Kidney capillary endothelial cell (primary cell): ENCODE measurements around the gene ZNF750.

ENCODE experiments used
- DNase-seq: peaks from one replicate; pipeline ENCODE4 v3.0.0-alpha.2; 2018; ENCODE audit warnings: low spot score

ZNF750 gene

DNA sequence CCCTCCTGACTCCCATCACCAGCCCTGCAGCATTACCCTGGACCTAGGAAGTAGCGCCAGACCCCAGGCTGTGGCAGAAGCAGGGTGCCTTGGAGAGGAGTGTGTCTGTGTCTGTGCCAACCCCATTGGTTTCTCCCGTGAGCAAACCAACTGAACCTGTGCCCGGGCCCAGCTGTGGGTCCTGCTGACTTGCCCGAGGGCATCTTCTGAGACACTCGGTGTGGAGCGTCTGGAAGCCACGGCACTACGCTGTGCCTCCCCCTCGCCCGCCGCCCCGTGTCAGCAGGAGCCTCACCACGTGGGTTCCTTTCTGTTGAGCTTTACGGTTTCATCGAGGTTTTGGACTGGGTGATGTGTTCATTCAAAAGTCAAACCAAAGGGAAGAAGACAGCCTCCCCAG lies 27.8 kb downstream of the ZNF750 start:
- DNase-seq: no peak

DNA sequence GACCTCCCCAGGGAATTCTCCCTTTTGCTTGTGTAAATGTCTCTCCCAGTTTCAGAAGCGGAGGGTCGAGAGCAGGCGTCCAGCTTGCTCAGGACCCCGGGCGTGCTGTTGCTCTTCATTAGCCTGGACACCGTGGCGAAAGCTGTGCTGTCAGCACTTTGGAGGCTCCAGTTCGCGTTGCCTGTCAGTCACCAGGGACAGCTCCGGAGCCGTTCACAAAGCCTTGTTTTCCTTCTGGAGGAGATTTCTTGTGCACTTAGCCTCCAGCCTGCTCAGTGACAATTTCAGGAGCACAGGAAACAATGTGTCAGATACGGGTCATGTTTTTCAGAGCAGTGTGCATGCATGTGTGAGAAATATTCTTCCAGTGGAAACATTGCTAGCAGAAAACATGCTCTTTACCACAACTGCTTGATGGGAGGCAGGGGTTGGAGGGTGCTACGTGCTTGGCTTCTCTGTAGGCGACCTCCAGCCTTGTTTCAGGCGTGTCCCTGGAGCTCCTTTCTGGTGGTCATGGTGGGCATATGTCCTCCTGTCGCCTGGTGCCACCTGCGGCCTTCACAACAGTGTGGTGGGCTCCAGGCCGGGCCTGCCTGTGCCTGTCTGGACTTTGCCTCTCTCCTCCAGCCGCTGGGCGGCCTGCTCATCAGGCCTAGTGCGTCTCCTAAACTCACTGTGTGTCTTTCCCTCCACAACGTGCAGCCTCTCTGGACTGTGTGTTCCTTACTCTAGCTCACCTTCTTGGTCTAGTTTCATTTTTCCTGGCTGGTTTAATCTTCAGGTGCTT lies 29.0 kb downstream of the ZNF750 start:
- peak; percentile 78 for DNase-seq

DNA sequence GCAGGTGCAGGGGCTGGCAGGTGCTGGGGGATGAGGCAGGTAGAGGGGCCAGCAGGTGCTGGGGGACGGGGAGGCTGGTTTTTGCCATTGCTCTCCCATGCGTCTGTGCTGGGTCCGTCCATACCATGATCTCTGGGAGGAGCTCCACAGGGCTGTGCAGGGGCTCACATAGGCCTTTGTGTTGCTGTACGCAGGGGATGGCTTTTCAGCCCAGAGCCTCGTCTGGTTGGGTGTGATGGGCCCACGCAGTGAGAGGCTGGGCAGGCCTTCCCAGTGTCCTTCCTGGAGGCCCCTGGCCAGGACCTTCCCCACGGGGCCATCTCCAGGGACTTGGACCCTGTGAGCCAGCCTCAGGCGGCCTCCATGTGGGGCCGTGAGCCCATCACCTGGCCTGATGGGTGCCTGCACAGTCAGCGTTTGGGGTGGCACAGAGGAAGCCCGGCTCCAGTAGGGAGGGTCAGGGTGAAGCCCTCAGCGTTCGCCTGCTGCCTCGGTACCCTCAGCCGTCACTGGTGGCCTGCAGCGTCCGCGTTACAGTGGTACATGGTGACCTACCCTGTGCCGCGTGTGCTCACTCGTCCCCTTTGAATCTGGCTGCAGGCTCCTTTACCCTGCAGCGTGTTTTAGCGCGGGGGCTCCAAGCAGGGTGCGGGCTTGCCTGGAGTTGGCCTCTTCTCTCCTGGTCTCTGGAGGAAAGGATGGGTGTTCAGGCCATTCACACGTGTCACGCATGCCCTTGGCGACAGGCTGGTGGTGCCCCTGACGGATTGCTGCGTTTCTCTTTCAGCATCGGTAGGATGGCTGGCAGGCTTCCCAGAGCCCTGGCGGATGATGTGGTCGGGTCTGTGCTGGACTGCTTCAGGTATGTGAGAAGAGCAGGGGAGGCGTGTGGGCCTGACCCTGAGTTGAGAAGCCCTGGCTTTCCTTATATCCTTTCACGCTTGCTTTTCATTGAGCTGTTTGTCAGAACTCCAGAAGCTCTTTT lies 30.6 kb downstream of the ZNF750 start:
- DNase-seq: no peak

GRCh38 chr17:82808006-82808405 lies 31.8 kb downstream of the ZNF750 start:
- DNase-seq: no peak

GRCh38 chr17:82807562-82807961 lies 32.3 kb downstream of the ZNF750 start:
- no peak for DNase-seq

DNA sequence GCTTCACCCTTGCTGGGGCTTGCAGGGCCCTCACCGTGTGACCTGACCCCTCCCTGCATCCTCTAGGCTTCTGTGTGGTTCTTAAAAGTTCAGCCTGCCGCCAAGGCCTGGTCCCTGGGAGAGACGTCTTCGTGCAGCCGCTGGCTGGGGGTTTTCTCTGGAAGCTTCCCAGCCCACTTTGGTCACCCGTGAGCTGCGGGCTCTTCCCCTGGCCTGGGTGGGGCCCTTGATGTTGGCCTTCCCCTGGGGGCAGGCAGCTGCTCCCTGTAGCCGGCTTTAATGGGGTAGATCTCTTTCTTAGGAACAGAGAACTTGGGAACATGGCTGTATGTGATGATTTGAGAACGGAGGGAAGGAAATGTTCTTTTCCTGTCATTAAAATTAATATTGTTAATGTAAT lies 32.7 kb downstream of the ZNF750 start:
- peak; percentile 9 for DNase-seq

GRCh38 chr17:82806645-82807044 lies 33.2 kb downstream of the ZNF750 start:
- DNase-seq: no peak

- DNase-seq: no peak
Observed at GRCh38 chr17:82805823-82806222, 34.0 kb downstream of the ZNF750 start.

DNA sequence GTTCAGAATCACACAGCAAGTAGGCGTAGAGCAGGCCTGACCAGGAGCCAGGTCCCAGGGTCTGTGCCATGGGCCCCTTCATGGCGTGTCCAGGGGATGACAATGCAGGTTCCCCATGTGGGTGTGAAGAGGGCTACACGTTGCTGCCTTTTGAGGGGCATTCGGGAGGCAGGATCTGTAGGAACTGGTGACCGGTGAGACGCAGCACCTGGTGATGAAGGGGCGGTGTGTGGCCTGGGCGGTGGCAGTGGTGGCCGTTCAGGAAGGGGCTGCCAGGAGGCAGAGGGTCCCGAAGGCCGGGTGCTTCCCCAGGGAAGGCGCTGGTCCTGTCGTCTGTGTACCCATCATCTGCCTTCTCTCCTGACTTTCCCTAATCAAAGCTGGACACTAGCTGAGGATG lies 34.6 kb downstream of the ZNF750 start:
- no peak for DNase-seq

- DNase-seq: no peak
Observed at GRCh38 chr17:82804442-82805191, 35.2 kb downstream of the ZNF750 start.

DNA sequence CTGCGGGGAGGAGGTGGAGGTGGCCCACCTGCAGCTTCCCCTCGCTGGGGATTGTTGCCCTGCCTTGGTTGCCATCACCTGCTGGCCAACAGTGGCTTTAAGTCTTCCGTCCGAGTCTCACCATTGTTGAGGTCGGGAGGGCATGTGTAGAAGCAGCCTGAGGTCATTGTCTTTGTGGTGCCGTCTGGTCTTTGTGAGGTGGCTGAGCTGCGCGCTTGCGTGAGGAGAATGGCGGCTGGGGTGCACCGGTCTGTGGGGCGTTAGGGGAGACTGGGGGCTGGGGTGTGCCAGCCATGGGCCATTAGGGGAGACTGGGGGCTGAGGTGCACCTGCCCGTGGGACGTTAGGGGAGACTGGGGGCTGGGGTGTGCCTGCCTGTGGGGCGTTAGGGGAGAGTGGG lies 36.2 kb downstream of the ZNF750 start:
- no peak for DNase-seq

- DNase-seq: no peak
Observed at GRCh38 chr17:82803185-82803584, 36.6 kb downstream of the ZNF750 start.

- no peak for DNase-seq
Observed at GRCh38 chr17:82802075-82802780, 37.6 kb downstream of the ZNF750 start.

DNA sequence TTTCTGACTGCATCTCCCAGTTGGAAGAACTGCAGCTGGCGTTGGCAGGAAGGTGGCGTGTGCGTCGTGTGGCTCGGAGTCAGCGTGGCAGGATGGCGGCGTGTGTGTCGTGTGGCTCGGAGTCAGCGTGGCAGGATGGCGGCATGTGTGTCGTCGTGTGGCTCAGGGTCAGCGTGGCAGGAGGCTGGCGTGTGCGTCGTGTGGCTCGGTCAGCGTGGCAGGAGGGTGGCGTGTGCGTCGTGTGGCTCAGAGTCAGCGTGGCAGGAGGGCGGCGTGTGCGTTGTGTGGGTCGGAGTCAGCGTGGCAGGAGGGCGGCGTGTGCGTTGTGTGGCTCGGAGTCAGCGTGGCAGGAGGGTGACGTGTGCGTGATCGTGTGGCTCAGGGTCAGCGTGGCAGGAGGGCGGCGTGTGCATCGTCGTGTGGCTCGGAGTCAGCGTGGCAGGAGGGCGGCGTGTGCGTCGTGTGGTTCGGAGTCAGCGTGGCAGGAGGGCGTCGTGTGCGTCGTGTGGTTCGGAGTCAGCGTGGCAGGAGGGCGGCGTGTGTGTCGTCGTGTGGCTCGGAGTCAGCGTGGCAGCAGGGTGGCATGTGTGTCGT lies 38.3 kb downstream of the ZNF750 start:
- no peak for DNase-seq

DNA sequence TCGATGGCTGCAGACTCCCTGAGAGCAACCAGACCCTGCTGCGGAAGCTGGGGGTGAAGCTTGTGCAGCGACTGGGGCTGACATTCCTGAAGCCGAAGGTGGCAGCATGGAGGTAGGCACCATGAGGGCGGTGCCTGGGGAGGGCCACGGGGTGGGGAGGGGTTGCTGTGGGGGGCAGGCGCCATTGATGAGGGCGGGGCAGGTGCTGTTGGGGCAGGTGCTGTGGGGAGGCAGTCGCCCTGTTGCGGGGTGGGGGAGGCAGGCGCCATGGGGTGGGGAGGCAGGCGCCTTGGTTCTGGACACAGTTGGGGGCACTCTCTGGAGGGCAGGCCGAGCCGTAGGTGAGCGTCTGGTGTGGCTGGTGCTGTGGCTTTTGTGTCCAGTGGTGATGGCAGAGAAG lies 38.9 kb downstream of the ZNF750 start:
- DNase-seq: no peak

DNA sequence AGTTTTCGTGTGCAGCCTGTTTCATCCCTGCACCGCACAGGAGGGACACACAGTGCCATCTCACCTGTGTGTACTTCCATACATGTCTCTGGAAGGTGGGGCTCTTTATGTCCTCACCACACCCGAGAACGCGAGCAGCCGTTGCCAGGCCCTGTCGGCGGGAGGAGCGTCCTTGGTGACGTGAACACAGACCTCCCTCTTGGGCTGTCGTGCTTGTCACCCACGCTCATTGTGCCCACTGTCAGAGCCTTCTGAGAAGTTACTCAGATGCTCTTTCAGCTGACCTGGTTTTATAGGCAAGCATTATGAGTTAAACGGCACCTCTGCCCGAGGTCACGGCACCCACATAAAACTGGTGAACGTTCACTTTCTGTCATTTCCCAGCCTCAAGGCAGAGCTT lies 40.2 kb downstream of the ZNF750 start:
- no peak for DNase-seq

- DNase-seq: no peak
Observed at GRCh38 chr17:82798752-82799151, 41.1 kb downstream of the ZNF750 start.

DNA sequence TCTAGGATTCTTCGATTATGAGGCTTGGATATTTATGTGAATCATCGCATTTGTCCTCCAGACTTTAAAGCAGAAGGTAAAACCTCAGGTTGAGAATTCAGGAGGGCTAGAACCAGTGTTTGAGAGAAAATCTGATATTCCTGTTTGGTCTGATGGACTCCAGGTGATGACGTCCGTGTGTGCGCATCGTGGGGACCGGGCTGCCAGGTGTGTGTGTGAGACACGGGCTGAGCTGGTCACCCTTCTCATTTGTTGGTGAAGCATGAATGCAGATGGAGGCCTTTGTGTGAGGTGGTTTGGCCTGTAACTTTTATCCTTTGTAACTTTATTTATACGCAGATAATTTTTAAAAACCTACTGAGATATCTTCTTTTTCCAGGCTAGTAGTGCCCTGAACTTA lies 42.8 kb downstream of the ZNF750 start:
- no peak for DNase-seq

DNA sequence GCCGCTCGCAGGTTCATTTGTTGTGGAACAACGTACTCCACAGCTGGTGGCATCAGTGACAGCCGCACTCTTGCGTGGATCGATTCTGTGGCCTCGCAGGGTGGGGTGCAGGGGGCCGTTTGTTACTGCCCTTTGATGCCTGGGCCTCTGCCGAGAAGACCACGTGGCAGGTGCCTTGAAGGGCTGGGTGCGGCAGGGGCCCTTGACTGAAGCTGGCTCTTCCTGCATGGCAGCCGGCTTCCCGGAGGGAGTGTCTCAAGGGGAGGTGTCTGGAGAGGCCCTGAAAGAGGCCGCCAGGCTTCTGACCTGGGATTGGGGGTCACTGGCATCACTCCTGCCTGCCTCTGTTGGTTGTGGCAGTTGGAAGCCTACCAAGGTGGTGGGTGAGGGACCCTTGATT lies 44.2 kb downstream of the ZNF750 start:
- DNase-seq: no peak

DNA sequence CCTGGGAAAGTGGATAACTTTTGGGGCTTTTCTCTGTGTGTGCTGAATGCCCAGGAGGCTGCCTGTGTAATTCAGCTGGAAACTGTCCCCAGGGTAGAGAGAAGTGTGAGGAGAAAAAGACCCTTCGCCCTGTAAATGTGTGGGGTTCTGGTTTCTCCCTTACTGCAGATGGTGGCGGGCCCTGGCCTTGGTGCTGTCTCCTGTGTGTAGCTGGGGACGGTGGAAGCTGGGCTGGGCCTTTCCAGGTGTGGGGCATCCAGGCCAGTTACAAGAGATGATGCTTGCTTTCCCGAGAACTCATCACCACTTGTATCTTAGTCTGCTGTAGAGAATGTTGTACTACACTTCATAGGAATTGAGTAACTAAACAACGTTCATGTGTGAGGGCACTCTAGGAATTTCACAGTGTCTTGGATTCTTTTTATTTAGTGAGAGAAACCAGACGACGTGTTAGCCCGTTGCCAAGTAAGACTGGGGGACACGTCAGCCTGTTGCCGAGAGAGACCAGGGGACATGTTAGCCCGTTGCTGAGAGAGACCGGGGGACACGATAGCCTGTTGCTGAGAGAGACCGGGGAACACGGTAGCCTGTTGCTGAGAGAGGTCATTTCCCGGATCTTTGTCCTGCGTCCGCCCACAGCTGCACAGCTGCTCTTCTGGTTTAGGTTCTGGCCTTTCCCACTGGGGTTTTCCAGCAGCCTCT lies 44.9 kb downstream of the ZNF750 start:
- DNase-seq: no peak
